HG03064 (cell line): ENCODE results near the gene ZRANB3.
"Not testable (repeated sequence)": the region's sequence is repeated elsewhere in the genome, so short reads cannot be mapped to it uniquely, and the experiment has no call there.

Experiments
- ATAC-seq: cut with Tn5 transposase; IDR thresholded peaks from one replicate; pipeline ENCODE4 v1.9.1; 2021; ENCODE audit warnings: low read depth; ENCODE audit not compliant: unreplicated experiment

Gene ZRANB3

DNA sequence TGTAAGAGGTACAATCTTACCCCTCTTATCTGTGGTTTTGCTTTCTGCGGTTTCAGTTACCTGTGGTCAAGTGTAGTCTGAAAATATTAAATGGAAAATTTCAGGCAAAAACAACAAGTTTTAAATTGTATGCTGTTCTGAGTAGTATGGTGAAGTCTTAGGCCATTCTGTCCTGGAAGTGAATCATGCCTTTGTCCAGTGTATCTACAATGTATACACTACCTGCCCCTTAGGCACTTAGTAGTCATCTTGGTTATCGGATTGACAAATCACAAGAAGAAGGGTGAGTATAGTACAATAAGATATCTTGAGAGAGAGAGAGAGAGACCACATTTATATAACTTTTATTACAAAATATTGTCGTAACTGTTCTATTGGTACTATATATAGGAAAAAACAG, 435.4 kb downstream of the ZRANB3 start:
- ATAC-seq = no peak

DNA sequence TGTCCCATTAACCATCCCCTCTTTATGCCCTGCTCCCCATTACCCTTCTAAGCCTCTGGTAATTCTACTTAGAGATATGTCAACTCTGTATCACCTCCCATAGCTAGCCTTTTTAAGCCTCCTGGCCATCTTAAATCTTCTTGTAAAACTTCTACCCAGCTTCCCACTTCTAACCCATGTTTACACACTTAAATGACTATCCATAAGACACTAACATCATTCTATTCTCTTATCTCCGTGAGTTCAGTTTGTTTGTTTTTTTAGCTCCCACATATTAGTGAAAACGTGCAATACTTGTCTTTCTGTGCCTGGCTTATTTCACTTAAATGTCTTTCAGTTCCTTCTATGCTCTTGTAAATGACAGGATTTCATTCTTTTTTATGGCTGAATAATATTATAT, 436.5 kb downstream of the ZRANB3 start:
- ATAC-seq = no peak

DNA sequence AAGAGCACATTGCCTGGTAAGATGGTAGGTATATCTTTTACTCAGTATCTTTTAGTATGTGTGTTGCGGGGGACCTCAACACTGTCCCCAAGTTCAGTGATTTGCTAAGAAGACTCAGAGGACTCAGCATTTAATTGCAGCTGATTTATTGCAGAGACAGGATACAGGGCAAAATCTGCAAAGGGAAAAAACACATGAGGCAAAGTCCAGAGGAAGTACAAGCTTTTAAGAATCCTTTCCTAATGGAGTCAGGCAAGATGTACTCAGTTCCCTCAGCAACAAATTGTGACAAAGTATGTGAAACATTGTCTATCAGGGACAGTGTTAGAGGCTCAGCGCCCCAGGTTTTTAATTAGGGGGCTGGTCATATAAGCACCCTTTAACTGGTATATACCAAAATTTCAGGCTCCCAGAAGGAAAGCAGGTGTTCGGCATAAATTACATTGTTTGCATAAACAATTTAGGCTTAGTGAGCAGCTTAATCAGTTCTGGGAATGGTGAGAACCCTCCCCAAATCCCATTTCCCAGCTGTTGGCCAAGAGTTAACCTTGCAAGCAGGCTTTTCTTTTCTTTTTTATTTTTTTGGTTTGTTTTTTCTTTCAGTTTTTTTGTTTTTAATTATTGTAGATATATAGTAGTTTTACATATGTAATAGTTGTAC, 437.2 kb downstream of the ZRANB3 start:
- no peak for ATAC-seq

DNA sequence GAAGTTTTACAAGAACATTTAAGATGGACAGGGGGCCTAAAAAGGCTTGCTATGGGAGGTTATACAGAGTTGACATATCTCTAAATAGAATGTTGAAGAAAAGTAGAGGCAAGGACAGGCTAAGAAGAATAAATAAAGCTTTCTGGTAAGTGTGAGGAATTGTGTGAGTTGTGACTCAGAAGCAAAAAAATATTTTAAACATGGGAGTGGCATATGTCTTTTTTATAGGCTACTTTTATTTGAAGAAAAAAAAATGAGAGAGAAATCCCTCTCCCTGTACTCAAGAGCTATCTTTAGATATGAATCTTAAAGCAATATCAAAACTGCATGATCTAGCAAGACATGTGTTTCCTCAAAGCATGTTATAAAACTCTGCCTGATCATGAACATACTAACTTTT, 437.8 kb downstream of the ZRANB3 start:
- no peak for ATAC-seq

DNA sequence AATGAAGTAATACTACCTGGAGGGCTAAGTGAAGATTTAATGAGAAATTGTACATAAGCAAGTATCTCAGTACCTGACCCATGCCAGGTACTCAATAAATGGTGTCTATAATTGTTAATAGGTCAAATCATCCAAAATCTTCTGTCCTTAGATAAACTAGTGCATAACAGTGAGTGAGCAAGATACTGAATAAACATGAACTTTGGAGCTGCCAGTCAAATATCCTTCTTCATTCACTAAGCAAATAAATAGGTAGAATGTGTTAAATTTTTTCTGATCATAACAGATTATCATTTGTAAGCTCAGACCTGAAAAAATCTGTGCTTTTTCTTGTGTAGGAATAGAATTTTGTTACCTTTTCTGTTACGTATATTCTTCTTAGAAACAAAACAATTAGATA, 439.3 kb downstream of the ZRANB3 start:
- ATAC-seq = no peak

- not testable (repeated sequence) for ATAC-seq
These were observed 441.4 kb downstream of the ZRANB3 start for GRCh38 chr2:135089597-135089996.
